Head of caudate nucleus (tissue), 42 donors: Measurements from ENCODE around the gene SEC61G.
A peak's percentile ranks its signal among the peaks of the same experiment; 100 is the strongest.

Experiments used
- DNase-seq, 42 donors: peaks; one replicate each; pipeline versions ENCODE4 v3.0.0 to v3.0.0-alpha.2; 2020 to 2021; ENCODE audit warnings: mixed read lengths in 7 of 42
- intact Hi-C: fragments of 100-400 bp; cut with DNase I; formaldehyde crosslinking; loops from one replicate; pipeline ENCODE4 v1.15.0; 2022

Gene SEC61G

GRCh38 chr7:54773472-54774399, 14.7 kb upstream of the SEC61G start:
- intact Hi-C loops: loop anchor here (5.0 kb wide), 1 partner anchor 484 kb away; no protein-coding TSS in a partner anchor
- peak; percentile 73 to 94 (median 86) for DNase-seq

GRCh38 chr7:54769203-54769602, 10.2 kb upstream of the SEC61G start:
- no peak for DNase-seq
- intact Hi-C loops: loop anchor here (10.0 kb wide), 1 partner anchor 596 kb away; the partner anchor contains the start of gene LANCL2

GRCh38 chr7:54764861-54765260, 5.8 kb upstream of the SEC61G start:
- intact Hi-C loops: loop anchor here (10.0 kb wide), 1 partner anchor 600 kb away; the partner anchor contains the start of gene LANCL2

GRCh38 chr7:54757711-54758110, 1.3 kb downstream of the SEC61G start:
- intact Hi-C loops: no loop called here
- no peak for DNase-seq

More at GRCh38 chr7:54764861-54765260, 5.8 kb upstream of the SEC61G start:
- DNase-seq: no peak

- no peak for DNase-seq
- intact Hi-C loops: no loop called here
Measured at GRCh38 chr7:54749200-54749599, 9.8 kb downstream of the SEC61G start.

GRCh38 chr7:54747234-54747633, 11.8 kb downstream of the SEC61G start:
- no peak for DNase-seq
- intact Hi-C loops: no loop called here

- intact Hi-C loops: no loop called here
- no peak for DNase-seq
Measured at GRCh38 chr7:54743580-54743979, 15.4 kb downstream of the SEC61G start.

- DNase-seq: no peak
- intact Hi-C loops: no loop called here
Measured at GRCh38 chr7:54738737-54739136, 20.3 kb downstream of the SEC61G start.

- no peak for DNase-seq
- intact Hi-C loops: no loop called here
Measured at GRCh38 chr7:54729107-54729506, 29.9 kb downstream of the SEC61G start.

- DNase-seq: no peak
- intact Hi-C loops: no loop called here
Measured at GRCh38 chr7:54728411-54728810, 30.6 kb downstream of the SEC61G start.

GRCh38 chr7:54725255-54725654, 33.8 kb downstream of the SEC61G start:
- intact Hi-C loops: no loop called here
- DNase-seq: no peak

- intact Hi-C loops: no loop called here
Measured at GRCh38 chr7:54722502-54722901, 36.5 kb downstream of the SEC61G start.

GRCh38 chr7:54722026-54722425, 37.0 kb downstream of the SEC61G start:
- DNase-seq: no peak
- intact Hi-C loops: no loop called here

More at GRCh38 chr7:54722502-54722901, 36.5 kb downstream of the SEC61G start:
- DNase-seq: no peak

- intact Hi-C loops: no loop called here
- DNase-seq: peak in 1 of 42 donors; percentile 24
Measured at GRCh38 chr7:54719974-54720373, 39.0 kb downstream of the SEC61G start.

- no peak for DNase-seq
- intact Hi-C loops: no loop called here
Measured at GRCh38 chr7:54719425-54719824, 39.6 kb downstream of the SEC61G start.

- DNase-seq: no peak
- intact Hi-C loops: no loop called here
Measured at GRCh38 chr7:54712820-54713219, 46.2 kb downstream of the SEC61G start.

GRCh38 chr7:54711900-54712595, 47.0 kb downstream of the SEC61G start:
- intact Hi-C loops: no loop called here
- DNase-seq: no peak

- DNase-seq: peak in 1 of 42 donors; percentile 4
- intact Hi-C loops: no loop called here
Measured at GRCh38 chr7:54709283-54709682, 49.7 kb downstream of the SEC61G start.

- intact Hi-C loops: no loop called here
- peak in 27 of 42 donors; percentile 4 to 65 (median 33) for DNase-seq
Measured at GRCh38 chr7:54705436-54705835, 53.6 kb downstream of the SEC61G start.

GRCh38 chr7:54704851-54705250, 54.2 kb downstream of the SEC61G start:
- intact Hi-C loops: no loop called here
- DNase-seq: no peak
